Measurements from ENCODE around the gene FAT3. TPM values are rescaled to one million over a fixed set of nuclear protein-coding genes. Genes with fewer than 3 reads are reported as not detected.

FAT3 gene
- total and polyA plus RNA-seq, 4 donors = 0.06 to 1.3 (median 0.62) TPM

- Histone ChIP-seq H3K27ac (ENCODE audit: low read depth in 1 of 2, low read length in 2 of 2) (no peak overlapping the region), H3K9ac (ENCODE audit: low read depth in 1 of 2, low read length in 2 of 2) (no peak overlapping the region), H3K27me3 (ENCODE audit: control insufficient read depth in 4 of 4, insufficient read depth in 4 of 4, low read length in 3 of 4) (peaks cover 0 to 7% (median 2%) of the 10 kb centered on the region in 4 donors), H3K4me3 (ENCODE audit: low read depth in 1 of 3, low read length in 3 of 3) (no peak overlapping the region), H3K4me1 (ENCODE audit: control insufficient read depth in 4 of 4, insufficient read depth in 4 of 4, low read length in 3 of 4) (no peaks in the 10 kb centered on the region), H3K36me3 (ENCODE audit: control insufficient read depth in 4 of 4, insufficient read depth in 3 of 4, low read depth in 1 of 4, low read length in 3 of 4) (no peaks in the 10 kb centered on the region), H3K9me3 (ENCODE audit: control insufficient read depth in 4 of 4, low read length in 3 of 4) (peaks cover 0 to 3% (median 2%) of the 10 kb centered on the region in 4 donors)
- no peak for DNase-seq (ENCODE audit: low spot score)
- 68% methylated on average over 3 of the region's 3 CpGs for WGBS
- TF ChIP-seq MAX (IDR thresholded peaks at IDR 0.05) (no peak), RAD21 (IDR thresholded peaks at IDR 0.05) (no peak), ATF3 (IDR thresholded peaks at IDR 0.05) (no peak), SP1 (IDR thresholded peaks at IDR 0.05) (no peak), ZBTB33 (IDR thresholded peaks at IDR 0.05) (no peak), JUND (IDR thresholded peaks at IDR 0.05) (no peak), FOXA2 (IDR thresholded peaks at IDR 0.05) (no peak), REST (IDR thresholded peaks at IDR 0.05) (no peak), FOXA1 (IDR thresholded peaks at IDR 0.05) (no peak), HNF4A (conservative IDR thresholded peaks at IDR 0.05) (no peak), CTCF (IDR thresholded peaks at IDR 0.05; ENCODE audit: low read depth, low read length, missing input control) (no peak), NR2F2 (IDR thresholded peaks at IDR 0.05) (no peak), YY1 (IDR thresholded peaks at IDR 0.05) (no peak), RXRA (IDR thresholded peaks at IDR 0.05) (no peak), EGR1 (IDR thresholded peaks at IDR 0.05; ENCODE audit: low read depth in 2 of 2) (no peak)
Measured at GRCh38 chr11:92216789-92217188, 7.8 kb upstream of the FAT3 start.

- H3K36me3 ChIP-seq (ENCODE audit: control insufficient read depth in 4 of 4, insufficient read depth in 3 of 4, low read depth in 1 of 4, low read length in 3 of 4) = no peaks in the 10 kb centered on the region
- no peak overlapping the region for H3K27ac ChIP-seq (ENCODE audit: low read depth in 1 of 2, low read length in 2 of 2)
- peaks cover 0 to 3% (median 2%) of the 10 kb centered on the region in 4 donors for H3K9me3 ChIP-seq (ENCODE audit: control insufficient read depth in 4 of 4, low read length in 3 of 4)
- H3K9ac ChIP-seq (ENCODE audit: low read depth in 1 of 2, low read length in 2 of 2) = no peak overlapping the region
- no peak overlapping the region for H3K4me3 ChIP-seq (ENCODE audit: low read depth in 1 of 3, low read length in 3 of 3)
- WGBS = 63% methylated on average over 4 of the region's 4 CpGs
- peaks cover 0 to 6% (median under 1%) of the 10 kb centered on the region in 4 donors for H3K4me1 ChIP-seq (ENCODE audit: control insufficient read depth in 4 of 4, insufficient read depth in 4 of 4, low read length in 3 of 4)
- no peak for DNase-seq (ENCODE audit: low spot score)
- peaks cover 0 to 11% (median 6%) of the 10 kb centered on the region in 4 donors for H3K27me3 ChIP-seq (ENCODE audit: control insufficient read depth in 4 of 4, insufficient read depth in 4 of 4, low read length in 3 of 4)
- TF ChIP-seq SP1 (IDR thresholded peaks at IDR 0.05) (no peak), ZBTB33 (IDR thresholded peaks at IDR 0.05) (no peak), NR2F2 (IDR thresholded peaks at IDR 0.05) (no peak), RXRA (IDR thresholded peaks at IDR 0.05) (no peak), JUND (IDR thresholded peaks at IDR 0.05) (no peak), HNF4A (conservative IDR thresholded peaks at IDR 0.05) (no peak), FOXA2 (IDR thresholded peaks at IDR 0.05) (no peak), ATF3 (IDR thresholded peaks at IDR 0.05) (no peak), YY1 (IDR thresholded peaks at IDR 0.05) (no peak), GABPA (IDR thresholded peaks at IDR 0.05 in 1 of 2, conservative IDR thresholded peaks at IDR 0.05 in 1 of 2) (no peak), TAF1 (conservative IDR thresholded peaks at IDR 0.05) (no peak), MAX (IDR thresholded peaks at IDR 0.05) (no peak), EGR1 (IDR thresholded peaks at IDR 0.05; ENCODE audit: low read depth in 2 of 2) (no peak)
Measured at GRCh38 chr11:92219476-92219875, 5.1 kb upstream of the FAT3 start.
